K562 (cell line): Measurements from ENCODE around the gene PLCB4. TPM values are rescaled to one million over a fixed set of nuclear protein-coding genes. Genes with fewer than 3 reads are reported as not detected.

Experiments used
- DEAF1 ChIP-seq: fragments of 450-650 bp; formaldehyde crosslinking; IDR thresholded peaks from 2 replicates; pipeline ENCODE4 v1.4.0; 2020; ENCODE audit warnings: mild to moderate bottlenecking, moderate library complexity
- ZNF785 ChIP-seq: fragments of 250-450 bp; sonication (Bioruptor Pico); IDR thresholded peaks from 2 replicates; pipeline ENCODE4 v1.4.0; 2020; ENCODE audit warnings: mild to moderate bottlenecking
- polyA plus RNA-seq, 8 experiments: library from polyadenylated mRNA; depleted of rRNA in 4 of 8; stranded (reverse) in 5 of 8; unstranded in 3 of 8; fragments of >200 nt; fragmentation: Nextera tagmentation in 2 of 8; fragmentation: Illumina TruSeq in 1 of 8; extraction: Ambion mirVana in 2 of 8; extraction: Trizol in 1 of 8; gene quantifications; 2 replicates each; pipeline versions ENCODE4 v1.2.1 to v1.2.3, GENCODE V29; 2011 to 2014; ENCODE audit warnings: inconsistent platforms in 1 of 8, missing spikeins in 1 of 8
- total RNA-seq, 7 experiments: library from RNA; depleted of rRNA in 6 of 7; stranded (reverse); fragments of >200 nt in 6 of 7; fragmentation: Illumina TruSeq in 2 of 7; extraction: Trizol in 2 of 7; gene quantifications; 2 replicates each; pipeline versions ENCODE4 v1.2.1 to v1.2.3, GENCODE V29; 2011 to 2021; ENCODE audit warnings: low replicate concordance in 1 of 7
- TF ChIP-seq, protein P1 (sequence below), 2 experiments: fragments of 450-650 bp; IDR thresholded peaks; 2 replicates each; pipeline ENCODE4 v1.6.1; 2016; ENCODE audit warnings: mild to moderate bottlenecking in 2 of 2, borderline replicate concordance in 1 of 2, low read depth in 1 of 2, moderate library complexity in 1 of 2

PLCB4 gene
- total and polyA plus RNA-seq, 9 of the 15 experiments (the other 6 are each of a cell fraction or from before 2014, with no cell fraction given) = 0.20 to 2.9 (median 0.52) TPM

DNA sequence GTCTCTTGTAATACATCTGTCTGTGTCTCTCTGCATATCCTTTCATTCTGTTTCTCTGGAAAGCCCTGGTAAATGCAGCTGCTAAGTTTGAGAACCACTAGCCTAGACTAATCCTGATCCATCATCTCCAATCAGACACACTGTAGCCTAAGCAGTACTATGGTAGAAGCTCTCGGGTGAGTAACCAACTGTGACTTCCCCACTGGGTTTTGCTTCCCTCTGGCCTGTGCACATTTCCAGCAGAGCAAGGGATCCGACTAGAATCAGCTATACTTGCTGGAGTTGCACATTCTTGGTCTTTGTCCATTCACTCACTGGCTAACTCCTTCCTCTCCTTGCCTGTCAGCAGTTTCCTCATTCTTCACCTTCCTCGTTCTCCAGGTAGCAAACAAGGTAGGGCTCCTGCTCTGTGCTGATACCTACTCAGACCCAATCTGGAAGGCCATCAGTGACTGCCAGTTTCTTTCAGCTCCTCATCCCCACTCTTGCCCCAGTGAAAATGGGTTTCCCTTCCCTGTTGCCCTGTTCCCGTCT, 184.2 kb downstream of the PLCB4 start (continued):
- TF ChIP-seq, protein P1, sequence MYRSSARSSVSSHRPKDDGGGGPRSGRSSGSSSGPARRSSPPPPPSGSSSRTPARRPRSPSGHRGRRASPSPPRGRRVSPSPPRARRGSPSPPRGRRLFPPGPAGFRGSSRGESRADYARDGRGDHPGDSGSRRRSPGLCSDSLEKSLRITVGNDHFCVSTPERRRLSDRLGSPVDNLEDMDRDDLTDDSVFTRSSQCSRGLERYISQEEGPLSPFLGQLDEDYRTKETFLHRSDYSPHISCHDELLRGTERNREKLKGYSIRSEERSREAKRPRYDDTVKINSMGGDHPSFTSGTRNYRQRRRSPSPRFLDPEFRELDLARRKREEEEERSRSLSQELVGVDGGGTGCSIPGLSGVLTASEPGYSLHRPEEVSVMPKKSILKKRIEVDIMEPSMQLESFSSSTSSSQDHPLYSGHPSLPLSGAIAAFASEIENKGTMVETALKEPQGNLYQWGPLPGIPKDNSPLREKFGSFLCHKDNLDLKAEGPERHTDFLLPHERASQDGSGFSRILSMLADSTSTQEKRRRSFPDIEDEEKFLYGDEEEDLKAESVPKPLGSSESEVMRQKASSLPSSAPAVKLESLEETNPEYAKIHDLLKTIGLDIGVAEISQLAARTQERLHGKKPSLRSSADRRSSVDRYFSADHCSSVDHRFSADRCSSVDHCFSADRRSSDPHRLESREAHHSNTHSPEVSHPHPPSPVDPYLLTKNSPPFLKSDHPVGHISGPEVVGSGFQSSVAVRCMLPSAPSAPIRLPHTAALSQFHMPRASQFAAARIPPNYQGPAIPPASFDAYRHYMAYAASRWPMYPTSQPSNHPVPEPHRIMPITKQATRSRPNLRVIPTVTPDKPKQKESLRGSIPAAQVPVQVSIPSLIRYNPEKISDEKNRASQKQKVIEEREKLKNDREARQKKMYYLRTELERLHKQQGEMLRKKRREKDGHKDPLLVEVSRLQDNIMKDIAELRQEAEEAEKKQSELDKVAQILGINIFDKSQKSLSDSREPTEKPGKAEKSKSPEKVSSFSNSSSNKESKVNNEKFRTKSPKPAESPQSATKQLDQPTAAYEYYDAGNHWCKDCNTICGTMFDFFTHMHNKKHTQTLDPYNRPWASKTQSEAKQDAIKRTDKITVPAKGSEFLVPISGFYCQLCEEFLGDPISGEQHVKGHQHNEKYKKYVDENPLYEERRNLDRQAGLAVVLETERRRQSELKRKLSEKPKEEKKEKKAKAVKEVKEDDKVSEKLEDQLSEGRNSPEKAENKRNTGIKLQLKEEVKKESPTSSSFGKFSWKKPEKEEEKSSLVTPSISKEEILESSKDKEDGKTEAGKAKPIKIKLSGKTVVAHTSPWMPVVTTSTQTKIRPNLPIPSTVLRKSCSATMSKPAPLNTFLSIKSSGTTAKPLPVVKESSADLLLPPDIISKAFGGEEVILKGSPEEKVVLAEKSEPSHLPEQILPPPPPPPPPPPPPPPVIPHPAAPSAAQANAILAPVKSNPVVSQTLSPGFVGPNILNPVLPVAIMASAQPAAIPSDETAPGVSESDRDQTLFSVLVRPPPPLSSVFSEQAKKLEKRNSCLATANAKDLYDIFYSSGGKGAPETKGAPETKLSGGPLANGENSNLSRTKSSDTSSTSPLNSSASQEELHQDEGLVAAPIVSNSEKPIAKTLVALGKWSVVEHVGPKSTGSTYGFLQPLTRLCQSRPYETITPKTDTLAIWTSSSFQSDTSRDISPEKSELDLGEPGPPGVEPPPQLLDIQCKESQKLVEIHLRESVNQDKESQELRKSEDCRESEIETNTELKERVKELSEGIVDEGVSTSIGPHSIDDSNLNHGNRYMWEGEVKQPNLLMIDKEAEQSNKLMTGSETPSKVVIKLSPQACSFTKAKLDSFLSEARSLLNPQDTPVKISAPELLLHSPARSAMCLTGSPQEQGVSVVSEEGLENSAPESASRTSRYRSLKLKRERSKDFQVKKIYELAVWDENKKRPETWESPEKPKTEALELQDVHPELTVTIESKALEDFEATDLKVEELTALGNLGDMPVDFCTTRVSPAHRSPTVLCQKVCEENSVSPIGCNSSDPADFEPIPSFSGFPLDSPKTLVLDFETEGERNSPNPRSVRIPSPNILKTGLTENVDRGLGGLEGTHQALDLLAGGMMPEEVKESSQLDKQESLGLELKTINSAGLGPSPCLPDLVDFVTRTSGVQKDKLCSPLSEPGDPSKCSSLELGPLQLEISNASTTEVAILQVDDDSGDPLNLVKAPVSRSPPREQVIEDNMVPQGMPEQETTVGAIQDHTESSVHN (IDR thresholded peaks at IDR 0.05; ENCODE audit: borderline replicate concordance in 1 of 2, low read depth in 1 of 2) = no peak
- TF ChIP-seq ZNF785 (CRISPR knock-in tag) = no peak
- no peak for TF ChIP-seq DEAF1 (CRISPR knock-in tag)
